Activated naive CD4-positive, alpha-beta T cell treated with Interleukin-2 at 50 U/mL for 16 hours (primary cell): ENCODE results near the gene RAB41.
"Not testable (repeated sequence)": the region's sequence is repeated elsewhere in the genome, so short reads cannot be mapped to it uniquely, and the experiment has no call there.

Experiments
- DNase-seq: peaks from one replicate; pipeline ENCODE4 v3.0.0-alpha.2; 2020

RAB41 gene

DNA sequence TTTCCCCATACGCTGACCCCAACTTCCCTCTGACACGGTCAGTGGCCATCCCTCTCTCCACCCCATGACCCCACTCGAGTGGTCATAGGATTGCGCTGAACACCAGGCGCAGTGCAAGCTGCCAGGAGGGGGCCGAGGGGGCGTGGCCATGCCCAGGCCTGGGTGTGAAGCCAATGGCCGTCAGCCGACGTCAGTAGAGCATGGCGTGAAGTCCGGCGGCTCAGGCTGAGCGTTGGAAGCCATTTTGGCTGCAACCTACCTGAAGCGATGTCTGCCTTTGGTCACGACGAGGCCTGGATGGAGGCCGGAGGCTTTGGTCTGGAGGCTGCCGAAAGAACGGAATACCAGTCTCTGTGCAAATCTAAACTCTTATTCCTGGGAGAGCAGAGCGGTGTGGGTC is at the start of gene RAB41:
RAB41 (plus strand) TSS at position 222 of the 400 bp plus-strand sequence; CDS start at position 268, 46 bp downstream.
- no peak for DNase-seq

DNA sequence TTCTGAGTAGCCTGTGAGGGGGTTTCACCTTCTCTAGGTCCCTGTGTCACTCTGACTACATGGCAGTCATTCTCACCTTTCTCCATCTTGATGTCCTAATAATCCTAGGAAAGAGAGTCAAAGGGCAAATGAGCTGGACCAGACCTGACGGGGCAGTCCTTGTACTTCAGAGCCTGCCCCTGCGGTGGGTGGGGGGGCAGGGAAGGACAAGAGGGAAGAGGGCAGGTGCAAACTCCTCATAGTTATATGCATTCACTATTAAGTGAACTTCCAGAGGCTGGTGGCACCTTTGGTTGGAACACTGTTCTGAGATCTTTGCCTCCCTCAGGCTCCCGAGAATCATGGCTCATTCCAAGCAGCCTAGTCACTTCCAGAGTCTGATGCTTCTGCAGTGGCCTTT is 47.6 kb upstream of the RAB41 start, which contains the start of gene AWAT1:
AWAT1 (plus strand) TSS at position 301 of the 400 bp plus-strand sequence; CDS start at position 342, 41 bp downstream.
- no peak for DNase-seq

DNA sequence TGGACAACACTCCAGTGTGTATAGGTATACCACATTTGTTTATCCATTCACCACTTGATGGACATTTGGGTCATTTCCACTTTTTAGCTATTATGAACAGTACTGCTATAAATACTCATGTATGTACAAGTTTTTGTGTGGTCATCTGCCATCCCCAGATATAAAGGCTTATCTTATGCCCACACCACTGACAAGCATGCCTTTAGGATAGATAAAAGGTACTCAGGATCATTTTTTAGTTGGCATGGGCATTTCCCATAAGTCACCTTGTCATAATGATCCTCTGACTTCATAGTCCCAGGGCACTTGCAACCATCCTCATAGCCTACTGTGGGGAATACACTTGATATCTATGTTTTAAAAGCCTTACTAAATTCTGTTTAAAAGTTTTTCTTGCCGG is 41.2 kb upstream of the RAB41 start:
- DNase-seq = no peak

DNA sequence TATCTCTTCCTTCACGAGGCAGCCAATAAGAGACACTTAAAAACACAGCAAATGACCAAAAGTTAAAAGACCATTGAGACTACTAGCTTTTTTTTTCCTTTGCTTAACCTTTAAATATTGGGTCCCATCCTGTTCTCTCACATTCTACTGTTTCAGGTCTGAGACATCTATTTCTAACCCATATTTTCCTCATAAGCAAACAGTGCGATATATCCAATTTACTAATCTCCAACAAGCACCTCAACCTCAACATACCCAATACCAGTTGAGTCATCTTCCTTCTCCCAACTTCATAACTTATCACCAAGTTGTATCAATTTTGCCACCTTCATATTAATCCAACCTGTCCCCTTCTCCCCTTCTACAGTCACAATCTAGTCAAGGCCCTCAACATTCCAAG is 40.5 kb upstream of the RAB41 start:
- DNase-seq = no peak

DNA sequence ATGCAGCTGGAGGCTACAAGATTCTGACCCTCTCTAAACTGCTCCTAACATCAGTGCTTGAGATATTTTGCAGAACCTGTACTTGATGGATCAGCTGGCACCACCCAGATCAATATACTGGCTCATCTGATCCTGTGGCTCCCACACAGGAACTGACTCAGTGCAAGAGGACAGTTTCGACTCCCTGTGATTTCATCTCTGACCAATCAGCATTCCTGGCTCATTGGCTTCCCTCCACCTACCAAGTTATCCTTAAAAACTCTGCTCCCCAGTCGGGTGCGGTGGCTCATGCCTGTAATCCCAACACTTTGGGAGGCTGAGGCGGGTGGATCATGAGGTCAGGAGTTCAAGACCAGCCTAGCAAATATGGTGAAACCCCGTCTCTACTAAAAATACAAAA is 38.4 kb upstream of the RAB41 start:
- DNase-seq = not testable (repeated sequence)

DNA sequence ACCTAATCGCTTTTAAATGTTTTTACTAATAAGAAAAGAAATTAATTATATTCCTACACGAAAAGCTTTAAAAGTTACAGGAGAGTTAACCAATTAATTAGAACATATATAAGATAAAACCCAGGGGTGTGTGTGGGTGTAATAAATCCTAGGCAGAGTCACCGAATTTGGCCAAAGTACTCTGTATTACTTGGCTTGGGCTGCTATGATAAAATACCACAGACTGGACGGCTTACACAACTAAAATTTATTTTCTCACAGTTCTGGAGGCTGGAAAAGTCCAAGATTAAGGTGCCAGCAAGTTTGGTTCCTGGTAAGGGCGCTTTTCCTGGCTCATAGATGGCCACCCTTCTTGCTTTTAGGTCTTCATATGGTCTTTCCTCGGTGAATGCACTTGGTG is 37.1 kb upstream of the RAB41 start:
- DNase-seq = no peak

DNA sequence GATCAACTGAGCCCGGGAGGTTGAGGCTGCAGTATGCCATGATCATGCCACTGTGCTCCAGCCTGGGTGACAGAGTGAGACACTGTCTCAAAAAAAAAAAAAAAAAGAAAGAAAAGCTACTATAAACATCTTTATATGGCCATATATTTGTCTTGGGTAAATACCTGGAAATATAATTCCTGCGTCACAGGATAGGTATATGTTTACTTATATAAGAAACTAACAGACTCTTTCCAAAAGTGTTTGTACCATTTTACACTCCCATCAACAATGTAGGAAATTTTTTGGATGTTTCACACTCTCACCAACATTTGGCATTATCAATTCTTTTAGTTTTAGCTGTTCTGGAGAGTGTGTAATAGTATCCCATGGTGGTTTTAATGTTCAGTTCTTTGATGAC is 34.7 kb upstream of the RAB41 start:
- DNase-seq = no peak

DNA sequence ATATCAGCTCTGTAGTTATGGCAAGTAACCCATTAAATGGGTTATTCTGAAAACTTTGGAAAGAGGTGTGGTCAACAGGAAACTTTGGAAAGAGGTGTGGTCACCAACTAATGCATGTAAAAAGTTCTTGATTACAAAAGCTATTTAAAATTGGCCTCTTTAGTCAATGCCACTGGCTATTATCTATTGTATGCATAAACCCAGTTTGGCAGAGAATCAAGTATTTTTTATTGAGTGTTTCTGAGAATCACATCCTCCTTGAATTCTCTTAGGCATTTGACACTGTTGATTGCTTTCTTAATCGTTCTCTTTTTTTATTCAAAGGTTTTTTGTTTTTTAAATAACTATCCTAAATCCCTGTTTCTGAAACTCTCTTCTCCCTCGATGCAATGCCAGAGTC is 29.5 kb upstream of the RAB41 start:
- DNase-seq = no peak

DNA sequence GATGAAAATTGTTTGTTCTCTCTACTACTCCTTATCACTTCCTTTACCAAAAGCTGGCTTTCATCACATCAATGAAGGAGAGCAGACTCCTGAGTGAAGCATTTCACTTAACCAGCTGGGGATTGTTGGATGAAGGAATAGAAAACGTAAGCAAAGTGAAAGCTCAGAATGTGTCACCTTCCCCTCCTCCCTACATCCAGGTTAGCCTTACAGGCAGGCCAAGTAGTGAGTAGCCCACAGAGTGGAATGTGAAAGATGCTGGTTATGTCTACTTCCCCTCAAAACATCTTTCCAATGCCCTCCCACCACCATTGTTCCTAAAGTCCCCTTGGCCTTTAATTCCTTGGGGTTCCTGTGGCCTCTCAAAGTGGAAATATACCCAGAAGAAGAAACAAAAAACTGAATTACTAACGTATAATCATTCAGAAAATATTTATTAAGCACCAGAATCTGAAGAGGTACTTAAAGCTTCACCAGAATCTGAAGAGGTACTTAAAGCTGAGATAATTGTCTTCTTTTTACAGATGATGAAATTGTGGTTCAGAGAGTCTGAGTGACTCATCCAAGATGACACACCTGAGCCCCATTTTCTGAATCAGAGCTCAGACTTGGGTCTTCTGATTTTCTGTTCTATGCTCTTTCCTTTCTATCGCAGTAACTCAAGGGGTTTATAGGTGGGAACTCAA is 28.5 kb upstream of the RAB41 start:
- DNase-seq = no peak

DNA sequence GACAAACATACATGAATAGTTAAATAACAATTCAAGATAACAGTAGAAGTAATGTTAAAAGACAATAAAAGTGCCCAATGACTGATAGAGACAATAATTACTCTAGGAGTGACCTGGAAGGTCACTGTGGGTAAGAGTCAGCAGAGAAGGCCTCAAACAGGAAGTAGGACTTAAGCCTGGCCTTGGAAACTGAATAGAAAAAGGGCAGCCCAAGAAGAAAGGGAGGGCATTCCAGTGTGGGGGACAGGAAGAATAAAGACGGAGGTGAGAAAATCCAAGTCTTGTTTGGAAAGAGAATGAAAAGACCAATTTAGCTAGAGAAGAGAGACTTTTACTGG is 27.9 kb upstream of the RAB41 start:
- DNase-seq = no peak

DNA sequence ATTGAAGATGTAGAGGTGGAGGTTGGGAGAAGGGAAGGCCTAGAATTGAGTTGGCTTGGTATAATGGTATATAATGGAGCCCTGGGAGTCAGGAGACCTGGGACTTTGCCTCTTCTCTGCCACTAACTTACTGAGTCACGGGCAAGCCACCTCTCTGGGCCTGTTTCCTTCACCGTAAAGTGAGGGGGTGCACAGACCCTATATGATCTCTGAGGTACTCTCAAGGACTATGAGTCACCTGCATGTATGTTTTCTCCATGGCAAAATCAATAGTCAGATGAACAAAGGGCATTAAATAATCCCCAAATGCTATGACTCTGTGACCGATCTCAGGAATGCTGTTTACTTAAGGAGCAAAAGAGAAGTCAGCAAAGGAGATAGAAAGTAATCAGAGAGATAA is 27.1 kb upstream of the RAB41 start:
- no peak for DNase-seq

DNA sequence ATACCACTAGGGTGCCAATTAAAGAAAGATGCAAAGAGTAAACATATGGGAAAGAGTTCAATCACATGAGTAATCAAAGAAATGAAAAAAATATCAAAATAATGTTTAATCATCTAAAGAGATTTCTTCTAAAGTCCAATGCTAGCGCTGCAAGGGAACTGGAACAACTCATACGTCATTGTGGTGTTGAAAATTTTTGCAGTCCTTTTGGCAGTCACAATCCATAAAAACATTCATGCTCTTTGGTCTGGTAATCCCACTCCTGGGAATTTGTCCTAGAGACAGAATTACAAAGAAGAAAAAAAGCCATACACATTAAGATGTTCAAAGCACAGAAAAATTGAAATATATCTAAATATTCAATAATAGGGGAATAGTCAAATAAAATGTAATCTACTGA is 26.5 kb upstream of the RAB41 start:
- no peak for DNase-seq

DNA sequence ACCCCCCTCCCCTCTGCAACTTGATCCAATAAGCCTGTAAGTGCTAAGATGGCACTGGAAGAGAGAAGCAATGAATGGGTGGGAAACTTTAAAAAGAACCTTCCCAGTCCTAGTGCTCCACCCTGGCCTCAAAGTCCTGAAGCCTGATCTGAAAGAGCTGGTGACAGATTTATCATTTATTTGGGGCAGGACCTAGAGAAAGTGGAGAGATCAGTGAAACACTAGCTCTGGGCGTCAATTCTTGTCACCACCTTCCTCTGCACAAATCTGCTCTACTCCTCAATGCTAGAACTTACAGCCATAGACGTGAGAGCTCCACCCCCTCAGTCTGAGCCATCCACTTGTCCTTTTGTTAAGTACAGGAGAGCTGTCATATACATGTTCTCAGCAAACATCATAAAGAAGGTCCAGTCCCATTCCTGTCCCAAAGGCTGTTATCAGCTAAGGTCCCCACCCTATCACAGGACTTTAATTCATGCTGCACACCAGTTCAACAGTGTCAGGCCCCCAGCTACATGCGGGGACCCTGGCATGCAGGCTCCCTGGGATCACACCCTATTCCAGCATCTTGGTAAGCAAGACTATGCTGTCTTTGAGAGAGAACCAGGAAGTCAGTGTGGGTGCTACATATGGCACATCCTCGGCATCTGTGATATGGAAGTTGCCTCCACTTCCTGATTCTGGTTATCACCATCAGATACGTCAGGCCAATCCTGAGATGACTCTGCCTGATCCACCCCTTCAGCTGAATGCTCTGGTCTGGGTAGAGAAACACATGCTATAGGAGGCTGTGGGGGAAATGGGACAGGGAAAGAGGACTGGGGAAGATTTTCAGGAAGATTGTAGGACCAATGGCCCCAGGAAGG is 24.3 kb upstream of the RAB41 start:
- no peak for DNase-seq

DNA sequence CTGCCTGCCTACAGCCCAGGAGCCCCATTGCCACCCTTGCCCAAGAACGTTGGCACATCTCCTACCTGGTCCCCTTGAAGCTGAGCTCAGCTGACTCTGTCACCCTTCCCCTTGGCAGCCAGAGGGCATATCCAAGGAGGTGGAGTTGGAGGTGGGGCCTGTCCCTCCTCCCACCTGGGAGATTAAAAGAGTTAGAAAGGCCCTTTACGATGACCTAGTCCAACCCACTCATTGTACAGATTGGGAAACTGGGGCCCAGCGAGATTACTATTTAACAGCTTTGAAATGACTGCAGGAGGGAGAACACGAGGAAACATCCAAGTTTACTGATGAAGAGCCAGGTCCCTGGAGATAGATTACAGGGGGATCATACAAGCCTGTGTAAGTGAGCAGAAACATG is 21.9 kb upstream of the RAB41 start, which contains the start of gene P2RY4:
P2RY4 (minus strand) TSS at position 101 of the 400 bp plus-strand sequence. CDS start 580 bp downstream, outside the sequence.
- no peak for DNase-seq

DNA sequence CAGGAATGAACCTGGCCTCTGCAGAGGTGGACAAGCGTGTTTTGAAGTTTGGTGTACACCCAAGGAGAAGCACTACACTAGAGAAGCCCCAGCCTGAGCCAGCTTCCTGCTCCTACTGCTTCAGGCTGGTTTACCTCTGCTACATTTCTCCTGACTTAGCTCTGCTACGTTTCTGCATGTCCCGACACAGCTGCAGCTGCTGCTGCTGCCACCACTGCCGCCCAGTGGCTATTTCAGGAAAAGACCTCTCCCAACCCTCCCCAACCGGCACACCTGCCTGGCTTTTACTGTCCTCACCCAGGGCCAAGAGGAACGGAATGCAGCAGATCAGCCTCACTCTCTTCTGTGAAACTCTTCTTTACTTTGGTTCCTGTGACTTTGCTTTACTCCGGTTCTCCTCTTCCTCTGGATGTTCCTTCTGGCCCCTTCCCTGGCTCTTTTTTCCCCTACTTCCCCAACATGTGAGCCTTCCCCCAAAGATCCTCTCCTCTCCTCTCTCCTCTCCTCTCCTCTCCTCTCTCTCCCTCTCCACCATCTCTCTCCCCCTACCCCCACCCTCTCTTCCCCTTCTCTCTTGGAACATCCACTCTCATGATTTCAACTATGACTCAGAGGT is 18.9 kb upstream of the RAB41 start:
- DNase-seq = peak; percentile 5

DNA sequence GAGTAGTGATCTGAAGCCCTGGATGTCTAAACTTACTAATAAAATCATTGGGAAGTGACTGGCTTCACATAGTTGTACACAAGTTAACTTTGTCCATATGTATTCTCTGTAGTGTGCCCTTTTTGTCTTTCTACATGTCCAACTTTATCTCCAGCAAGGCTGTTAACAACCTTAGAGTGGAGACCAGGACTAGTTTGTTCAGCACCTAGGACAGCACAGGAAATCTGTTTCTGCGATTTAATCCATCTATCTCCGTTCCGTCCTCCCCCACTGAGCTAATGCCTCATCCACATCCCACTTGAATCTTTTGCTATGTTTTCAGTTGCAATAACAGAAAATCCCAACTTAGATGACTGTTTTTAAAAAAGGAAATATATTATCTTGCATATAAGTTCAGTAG is 17.2 kb upstream of the RAB41 start:
- DNase-seq = no peak

DNA sequence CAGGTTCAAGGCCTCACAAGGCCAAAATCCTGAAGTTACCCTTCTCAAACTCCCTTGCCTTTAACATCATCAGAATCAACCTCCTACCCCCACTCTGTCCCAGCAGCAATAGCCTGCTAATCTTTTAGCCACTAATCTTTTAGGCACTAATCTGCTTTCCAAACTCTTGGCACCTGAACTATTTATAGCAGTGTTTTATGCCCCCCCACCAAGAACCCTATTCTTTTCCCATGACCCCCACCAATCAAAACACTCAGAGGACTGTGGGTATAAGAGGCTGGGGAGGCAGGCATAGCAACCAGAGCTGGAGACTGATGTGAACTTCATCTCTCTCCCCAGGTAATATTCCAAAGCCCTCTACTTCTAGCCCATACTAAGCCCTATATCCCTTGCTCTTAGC is 13.9 kb upstream of the RAB41 start, which contains the start of gene ARR3:
ARR3 (plus strand) TSS at position 301 of the 400 bp plus-strand sequence. CDS start 1,052 bp downstream, outside the sequence.
- DNase-seq = no peak

DNA sequence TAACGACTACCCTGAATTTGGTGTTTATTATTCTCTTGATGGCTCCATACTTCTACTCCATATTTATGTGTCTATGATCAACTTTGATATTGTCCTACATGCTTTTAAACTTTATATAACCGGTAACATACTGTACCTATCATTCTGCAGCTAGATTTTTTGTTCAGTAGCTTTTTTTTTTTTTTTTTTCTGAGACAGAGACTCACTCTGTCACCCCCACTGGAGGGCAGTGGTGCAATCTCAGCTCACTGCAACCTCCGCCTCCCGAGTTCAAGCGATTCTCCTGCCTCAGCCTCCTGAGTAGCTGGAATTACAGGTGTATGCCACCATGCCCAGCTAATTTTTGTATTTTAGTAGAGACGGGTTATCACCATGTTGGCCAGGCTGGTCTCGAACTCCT is 7.9 kb upstream of the RAB41 start:
- DNase-seq = not testable (repeated sequence)

DNA sequence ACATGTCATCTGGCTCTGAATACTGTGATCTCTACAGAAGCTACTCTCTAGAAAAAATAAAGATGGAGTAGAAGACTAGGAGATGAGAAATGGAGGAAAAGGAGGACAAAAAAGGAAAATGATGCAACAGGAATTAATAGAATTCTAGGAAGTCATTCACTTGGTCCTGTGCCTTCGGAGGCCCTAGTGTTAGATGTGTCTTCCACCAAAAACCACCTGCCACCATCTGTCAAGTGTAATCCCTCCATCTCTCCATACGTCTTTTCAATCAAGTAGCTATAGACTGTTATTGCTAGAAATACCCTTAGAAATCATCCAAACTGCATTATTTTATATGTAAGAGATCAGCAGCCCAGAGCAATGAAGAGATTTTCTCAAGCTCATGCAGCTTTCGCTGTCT is 2.9 kb upstream of the RAB41 start:
- no peak for DNase-seq

DNA sequence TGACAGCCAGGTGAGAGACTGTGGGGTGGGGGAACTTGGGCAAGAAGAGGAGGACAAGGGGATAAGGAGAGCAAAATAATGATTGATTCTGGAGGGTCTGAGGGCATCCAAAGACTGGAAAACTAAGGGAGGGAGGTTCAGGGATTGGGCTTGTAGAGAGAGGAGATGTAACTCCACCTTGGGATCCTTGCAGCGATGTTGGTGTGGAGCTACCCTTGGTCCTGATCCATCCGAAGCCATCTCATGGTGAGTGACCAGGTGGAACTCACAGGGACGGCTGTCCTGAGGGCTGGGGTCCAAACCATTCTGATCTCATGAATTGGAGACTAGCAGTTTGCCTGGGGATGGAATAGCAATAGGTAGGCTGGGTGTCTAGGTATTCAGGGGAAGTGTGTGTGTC is 1.4 kb upstream of the RAB41 start:
- no peak for DNase-seq

DNA sequence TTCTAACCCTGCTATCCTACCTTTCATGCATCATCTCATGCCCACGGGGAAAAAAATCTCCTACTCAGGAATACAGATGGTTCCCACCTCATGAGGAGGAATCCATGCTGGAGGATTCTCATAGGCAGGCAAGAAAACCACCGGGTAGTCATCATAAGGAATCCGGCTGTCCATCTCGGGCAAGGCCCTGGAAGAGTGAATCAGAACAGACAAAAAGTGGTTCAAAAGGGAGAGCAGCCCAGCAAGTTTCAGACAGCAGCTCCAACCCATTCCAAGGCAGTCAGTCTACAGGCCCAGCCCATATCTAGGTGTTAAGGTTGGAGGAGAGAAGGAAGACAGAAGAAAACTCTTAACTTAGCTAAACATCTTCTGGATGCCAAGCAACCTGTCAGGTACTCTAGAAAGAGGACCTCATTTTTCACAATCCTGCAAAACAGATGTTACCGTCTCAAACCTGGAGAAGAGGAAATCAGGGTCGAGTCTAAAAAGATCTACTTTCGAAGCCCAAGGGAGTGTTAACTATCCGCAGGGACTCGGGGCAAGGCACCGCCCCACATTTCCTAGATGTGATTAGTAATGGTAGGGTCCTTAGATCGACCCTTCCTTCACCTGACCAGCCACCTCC is 7.3 kb downstream of the RAB41 start:
- no peak for DNase-seq

DNA sequence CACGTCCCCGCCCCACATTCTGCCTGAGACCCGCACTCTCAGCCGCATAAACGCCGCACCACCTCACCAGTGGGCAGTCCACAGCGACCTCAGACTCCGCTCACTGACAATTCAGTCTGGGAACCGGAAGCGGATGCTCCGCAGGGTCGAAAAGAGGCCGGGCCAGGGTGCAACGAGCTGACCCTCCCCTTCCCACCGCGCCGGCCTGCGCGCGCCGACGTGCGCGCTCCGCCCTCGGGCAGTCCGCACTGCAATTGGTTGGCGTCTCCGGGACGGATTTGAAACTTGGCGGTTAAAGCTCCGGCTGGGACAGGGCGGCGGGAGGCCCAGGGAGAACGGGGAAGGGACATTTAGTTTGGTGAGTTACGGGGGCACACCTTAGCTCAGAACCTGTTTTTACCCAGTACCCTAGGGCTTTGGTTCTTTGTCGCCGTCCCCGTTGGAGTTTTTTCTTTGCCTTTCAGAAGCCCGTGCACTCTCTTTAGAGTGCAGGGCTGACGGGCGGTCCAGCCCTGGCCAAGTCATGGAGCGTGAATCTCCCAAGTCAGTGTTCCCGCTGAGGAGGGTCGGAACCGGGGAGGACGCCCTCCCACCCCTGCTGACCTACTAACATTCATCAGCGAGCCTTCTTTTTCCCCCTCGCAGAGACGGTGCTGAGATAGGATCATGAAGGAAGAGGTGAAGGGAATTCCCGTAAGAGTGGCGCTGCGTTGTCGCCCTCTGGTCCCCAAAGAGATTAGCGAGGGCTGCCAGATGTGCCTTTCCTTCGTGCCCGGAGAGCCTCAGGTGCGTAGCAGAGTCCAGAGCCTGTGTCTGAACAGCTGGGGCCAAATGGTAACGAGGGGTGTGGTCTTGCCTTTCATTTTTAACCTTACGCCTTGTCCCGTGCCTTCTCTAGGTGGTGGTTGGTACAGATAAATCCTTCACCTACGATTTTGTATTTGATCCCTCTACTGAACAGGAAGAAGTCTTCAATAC is 8.1 kb downstream of the RAB41 start, which contains the start of the genes KIF4A and PDZD11:
KIF4A (plus strand) TSS at position 312 of the 978 bp plus-strand sequence; CDS start at position 667, 355 bp downstream.
PDZD11 (minus strand) TSS at position 135 of the 978 bp plus-strand sequence. CDS start 586 bp downstream, outside the sequence.
- DNase-seq = peak; percentile 81
